NT2/D1 (cell line): ENCODE data around the gene PRRT1.

Source experiments
- SUZ12 ChIP-seq: IDR thresholded peaks from 2 replicates; pipeline ENCODE4 v1.6.1; 2011; ENCODE audit not compliant: insufficient read length, insufficient read depth; ENCODE audit errors: extremely low read depth
- YY1 ChIP-seq: IDR thresholded peaks from 2 replicates; pipeline ENCODE4 v1.6.1; 2011; ENCODE audit not compliant: insufficient read length, insufficient read depth
- ZNF274 ChIP-seq: IDR thresholded peaks from 2 replicates; pipeline ENCODE4 v1.6.1; 2011; ENCODE audit warnings: mild to moderate bottlenecking, low read depth, low read length

- TF ChIP-seq SUZ12 (no peak), YY1 (no peak), ZNF274 (no peak)
These were observed 43.3 kb upstream of the PRRT1 start for GRCh38 chr6:32194825-32195651.
